ENCODE results near the gene ANXA1. TPM values are rescaled to one million over a fixed set of nuclear protein-coding genes. Genes with fewer than 3 reads are reported as not detected.

The ANXA1 gene
- total RNA-seq, 6 experiments from 2014 or later, result 3.2 to 16.8 (median 12.5) TPM

GRCh38 chr9:73143711-73144328 lies 7.8 kb upstream of the ANXA1 start:
- H3K4me1 ChIP-seq, result peaks cover 0 to 2% (median 0%) of the 10 kb centered on the region in 4 donors
- 36% methylated on average over 2 of the region's 2 CpGs for WGBS (ENCODE audit: insufficient coverage, low coverage, low lambda C conversion rate, missing lambda C conversion rate)
- no peaks in the 10 kb centered on the region for H3K27me3 ChIP-seq
- intact Hi-C loops (cut with DNase I), result no loop called here
- no peak overlapping the region for H3K27ac ChIP-seq
- H3K9me3 ChIP-seq, result no peaks in the 10 kb centered on the region
- H3K36me3 ChIP-seq, result no peaks in the 10 kb centered on the region
- no peak for DNase-seq
- TF ChIP-seq POLR2A (IDR thresholded peaks at IDR 0.05) (no peak), CTCF (IDR thresholded peaks at IDR 0.05) (no peak)
- peak in 3 of 4 donors; percentile 52 to 67 (median 52) for ATAC-seq
- H3K4me3 ChIP-seq, result no peak overlapping the region

DNA sequence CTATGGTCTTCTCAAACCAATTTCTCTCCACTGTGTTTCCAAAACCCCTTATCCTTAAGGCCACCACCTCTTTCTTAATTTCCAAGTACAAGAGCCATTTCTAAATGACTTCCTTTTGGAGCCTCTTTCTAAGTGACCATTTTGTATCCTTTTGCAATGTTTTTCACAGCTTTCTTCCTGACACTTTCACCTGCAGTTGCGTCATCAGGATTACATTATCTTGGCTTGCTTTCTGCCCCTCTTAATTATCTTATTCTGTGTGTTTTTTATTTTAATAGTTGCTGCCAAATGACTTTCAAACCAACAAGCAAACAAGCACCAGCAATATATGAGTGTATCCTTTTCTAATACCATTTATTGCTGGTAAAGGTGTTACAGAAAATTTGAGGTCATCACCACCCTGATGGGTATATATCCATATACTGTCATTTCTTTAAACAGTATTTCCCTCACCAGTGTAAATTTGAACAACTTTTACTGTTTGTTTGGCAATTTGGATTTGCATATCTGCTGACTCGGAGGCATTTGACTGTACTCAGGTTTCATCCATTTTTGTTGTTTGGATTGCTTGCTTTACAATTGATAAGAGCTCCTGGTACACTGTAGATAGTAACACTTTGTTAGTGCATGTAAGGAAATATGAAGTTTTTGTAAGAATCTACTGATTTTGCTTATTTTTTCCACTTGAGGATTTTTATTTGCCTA lies 5.4 kb upstream of the ANXA1 start:
- H3K27ac ChIP-seq, result no peak overlapping the region
- no peak for DNase-seq
- TF ChIP-seq POLR2A (IDR thresholded peaks at IDR 0.05) (no peak), CTCF (IDR thresholded peaks at IDR 0.05) (no peak)
- H3K4me3 ChIP-seq, result no peak overlapping the region
- no peaks in the 10 kb centered on the region for H3K27me3 ChIP-seq
- 61% methylated on average over 2 of the region's 2 CpGs for WGBS (ENCODE audit: insufficient coverage, low coverage, low lambda C conversion rate, missing lambda C conversion rate)
- no peaks in the 10 kb centered on the region for H3K9me3 ChIP-seq
- intact Hi-C loops (cut with DNase I), result no loop called here
- no peak for ATAC-seq
- H3K36me3 ChIP-seq, result no peaks in the 10 kb centered on the region
- H3K4me1 ChIP-seq, result peaks cover 0 to 2% (median 0%) of the 10 kb centered on the region in 4 donors

DNA sequence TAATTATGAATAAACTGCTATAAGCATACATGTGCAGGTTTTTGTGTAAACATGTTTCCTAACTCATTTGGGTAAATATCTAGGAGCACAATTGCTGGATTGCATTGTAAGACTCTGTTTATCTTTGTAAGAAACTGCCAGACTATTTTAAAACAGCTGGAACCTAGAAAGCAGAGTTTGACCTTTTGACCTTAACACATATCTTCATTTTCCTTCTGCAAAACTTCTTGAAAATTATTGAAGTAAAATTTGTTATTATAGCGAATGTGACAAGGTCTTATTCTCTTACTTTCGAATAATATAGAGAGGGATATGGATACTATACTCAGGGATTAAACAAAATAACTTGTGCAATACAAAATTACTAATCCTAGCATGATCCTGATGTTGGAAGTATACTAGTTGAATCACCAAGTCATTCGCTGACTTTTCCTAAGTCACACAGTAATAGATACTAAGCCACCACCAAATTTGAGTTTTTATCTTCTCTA lies 3.2 kb upstream of the ANXA1 start:
- Histone ChIP-seq H3K4me1 (peaks cover 0 to 2% (median 0%) of the 10 kb centered on the region in 4 donors), H3K27me3 (no peaks in the 10 kb centered on the region), H3K27ac (no peak overlapping the region), H3K4me3 (no peak overlapping the region), H3K36me3 (no peaks in the 10 kb centered on the region), H3K9me3 (no peaks in the 10 kb centered on the region)
- TF ChIP-seq CTCF (IDR thresholded peaks at IDR 0.05), result no peak
- no peak for TF ChIP-seq POLR2A (IDR thresholded peaks at IDR 0.05)
- ATAC-seq (no peak), DNase-seq (no peak)
- 73% methylated on average over 3 of the region's 3 CpGs for WGBS (ENCODE audit: insufficient coverage, low coverage, low lambda C conversion rate, missing lambda C conversion rate)
- intact Hi-C loops (cut with DNase I), result no loop called here

DNA sequence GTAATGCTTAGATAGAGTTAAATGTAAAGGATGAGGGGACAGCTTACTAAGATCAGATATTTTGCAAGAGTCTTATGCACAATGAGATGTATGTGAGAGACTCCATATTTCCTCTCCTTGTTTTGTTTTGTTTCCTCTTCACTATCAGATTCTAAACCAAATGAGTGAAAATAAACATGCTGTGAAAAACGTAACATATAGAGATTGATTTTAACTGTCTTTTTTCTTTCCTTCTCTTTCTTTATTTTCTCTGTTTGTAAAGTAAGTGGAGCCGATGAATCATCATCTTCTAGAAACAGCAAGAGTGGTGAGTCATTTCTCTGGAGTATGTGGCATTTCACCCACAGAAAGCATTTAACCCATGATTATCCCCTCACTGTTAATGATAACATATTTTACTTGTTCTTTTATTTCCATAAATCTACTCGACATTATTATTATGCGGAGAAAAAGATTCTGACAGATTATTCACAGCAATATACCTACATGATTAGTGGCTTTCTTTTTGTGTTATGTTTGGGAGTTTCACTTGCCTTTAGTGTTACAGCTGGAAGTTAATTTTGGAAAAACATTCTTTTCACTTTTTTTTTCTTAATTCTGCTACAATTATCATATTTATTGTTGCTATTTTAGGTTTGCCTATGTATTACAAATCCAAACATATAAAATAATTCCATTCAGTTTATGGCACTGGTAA lies 2.1 kb upstream of the ANXA1 start:
- Histone ChIP-seq H3K4me3 (no peak overlapping the region), H3K27me3 (no peaks in the 10 kb centered on the region), H3K27ac (peak overlapping the region in 1 of 3 donors; percentile 48), H3K36me3 (no peaks in the 10 kb centered on the region), H3K9me3 (no peaks in the 10 kb centered on the region), H3K4me1 (peaks cover 0 to 2% (median 0%) of the 10 kb centered on the region in 4 donors)
- TF ChIP-seq POLR2A (IDR thresholded peaks at IDR 0.05), result no peak
- no peak for TF ChIP-seq CTCF (IDR thresholded peaks at IDR 0.05)
- DNase-seq, result no peak
- WGBS (ENCODE audit: insufficient coverage, low coverage, low lambda C conversion rate, missing lambda C conversion rate), result 39% methylated on average over 4 of the region's 4 CpGs
- peak in 2 of 4 donors; percentile 43 to 63 for ATAC-seq
- intact Hi-C loops (cut with DNase I), result no loop called here

Data from right lobe of liver (tissue), 6 donors.